ENCODE results near the gene BACH1.

Gene BACH1

GRCh38 chr21:29374481-29374880 lies 75.8 kb downstream of the BACH1 start:
- TF ChIP-seq CTCF (IDR thresholded peaks at IDR 0.05; ENCODE audit: control extremely low read depth, extremely low read depth, low read depth, missing control alignments), result no peak
- ChIA-PET CTCF (interaction anchor here (1.4 to 1.5 kb wide), 2 partner anchors 23 to 113 kb away, joined by 4 to 6 read pairs; no protein-coding TSS in a partner anchor), POLR2A (no interaction called here)
- DNase-seq (ENCODE audit: extremely low spot score), result no peak

GRCh38 chr21:29376556-29376955 lies 77.8 kb downstream of the BACH1 start:
- POLR2A ChIA-PET, result no interaction called here
- peak; percentile 54 for TF ChIP-seq CTCF (IDR thresholded peaks at IDR 0.05; ENCODE audit: control extremely low read depth, extremely low read depth, low read depth, missing control alignments)
- peak; percentile 58 for DNase-seq (ENCODE audit: extremely low spot score)
- CTCF ChIA-PET, result interaction anchor here (0.6 to 2.3 kb wide), 24 partner anchors 9 to 475 kb away, joined by 3 to 22 read pairs (median 4); partner anchors contain the start of gene CCT8

GRCh38 chr21:29377266-29377665 lies 78.5 kb downstream of the BACH1 start:
- TF ChIP-seq CTCF (IDR thresholded peaks at IDR 0.05; ENCODE audit: control extremely low read depth, extremely low read depth, low read depth, missing control alignments), result no peak
- DNase-seq (ENCODE audit: extremely low spot score), result no peak
- POLR2A ChIA-PET, result no interaction called here
- CTCF ChIA-PET, result interaction anchor here (1.0 to 2.3 kb wide), 18 partner anchors 10 to 472 kb away, joined by 3 to 22 read pairs (median 4); no protein-coding TSS in a partner anchor

GRCh38 chr21:29378832-29379231 lies 80.1 kb downstream of the BACH1 start:
- no peak for DNase-seq (ENCODE audit: extremely low spot score)
- POLR2A ChIA-PET, result no interaction called here
- CTCF ChIA-PET, result no interaction called here
- TF ChIP-seq CTCF (IDR thresholded peaks at IDR 0.05; ENCODE audit: control extremely low read depth, extremely low read depth, low read depth, missing control alignments), result no peak

- DNase-seq (ENCODE audit: extremely low spot score), result no peak
- CTCF ChIA-PET, result interaction anchor here (0.9 to 1.2 kb wide), 3 partner anchors 7 to 280 kb away, joined by 3 read pairs; no protein-coding TSS in a partner anchor
- no peak for TF ChIP-seq CTCF (IDR thresholded peaks at IDR 0.05; ENCODE audit: control extremely low read depth, extremely low read depth, low read depth, missing control alignments)
- POLR2A ChIA-PET, result no interaction called here
Observed at GRCh38 chr21:29379517-29380054, 80.9 kb downstream of the BACH1 start.

- POLR2A ChIA-PET, result no interaction called here
- CTCF ChIA-PET, result interaction anchor here (0.9 to 1.4 kb wide), 3 partner anchors 9 to 257 kb away, joined by 3 to 5 read pairs (median 5); no protein-coding TSS in a partner anchor
- DNase-seq (ENCODE audit: extremely low spot score), result no peak
Observed at GRCh38 chr21:29382030-29382654, 83.4 kb downstream of the BACH1 start.

More at GRCh38 chr21:29382030-29382654, 83.4 kb downstream of the BACH1 start:
- TF ChIP-seq CTCF (IDR thresholded peaks at IDR 0.05; ENCODE audit: control extremely low read depth, extremely low read depth, low read depth, missing control alignments), result no peak

All from GM10248 (cell line).